SU-DHL-6 (cell line): ENCODE measurements around the gene RBMS3.

Source experiments
- CTCF ChIP-seq: fragments of 200-600 bp; sonication (generic); IDR thresholded peaks from one replicate; pipeline ENCODE4 v1.5.1; 2017; ENCODE audit warnings: antibody characterized with exemption, mild to moderate bottlenecking, low read length, moderate library complexity; ENCODE audit not compliant: insufficient read depth, poor library complexity, severe bottlenecking
- EZH2phosphoT487 ChIP-seq: fragments of 200-600 bp; sonication (generic), shearing (Covaris generic); conservative IDR thresholded peaks from 2 replicates; pipeline ENCODE4 v1.6.1; 2018; ENCODE audit warnings: mild to moderate bottlenecking, antibody characterized with exemption, low read length, moderate library complexity, mixed read lengths

- TF ChIP-seq CTCF (no peak), EZH2phosphoT487 (no peak)
Measured at GRCh38 chr3:29281344-29282241, 722 bp downstream of the RBMS3 start.
